Upper lobe of left lung (tissue), 4 donors: ENCODE data around the gene MAP3K2.

ENCODE experiments used
- CTCF ChIP-seq, 6 experiments: fragments of 450-650 bp in 4 of 6; fragments of 200-600 bp in 2 of 6; sonication (generic) in 2 of 6; IDR thresholded peaks; one replicate each; pipeline ENCODE4 v1.5.1; 2016 to 2019; ENCODE audit warnings: antibody characterized with exemption in 6 of 6
- EP300 ChIP-seq, 4 donors: sonication (generic); formaldehyde crosslinking; IDR thresholded peaks; one replicate each; pipeline ENCODE4 v1.5.1; 2017; ENCODE audit warnings: antibody characterized with exemption in 4 of 4, control low read depth in 2 of 4

GRCh38 chr2:127405255-127405610 is 17.5 kb upstream of the MAP3K2 start:
- TF ChIP-seq CTCF (IDR thresholded peaks at IDR 0.05) (no peak), EP300 (IDR thresholded peaks at IDR 0.05) (no peak)
